Activated CD8-positive, alpha-beta memory T cell treated with anti-CD3 and anti-CD28 coated beads, Interleukin-2, amount 50 U/mL, for 1 hour (primary cell): ENCODE results near the gene CRMP1.

Experiments used
- DNase-seq: peaks from one replicate; pipeline ENCODE4 v3.0.0-alpha.2; 2020; ENCODE audit errors: extremely low read depth

The CRMP1 gene

GRCh38 chr4:5797866-5798265, 95.0 kb downstream of the CRMP1 start:
- no peak for DNase-seq

- no peak for DNase-seq
Measured at GRCh38 chr4:5796976-5797375, 95.9 kb downstream of the CRMP1 start.

GRCh38 chr4:5795580-5795979, 97.3 kb downstream of the CRMP1 start:
- no peak for DNase-seq

- DNase-seq = no peak
Measured at GRCh38 chr4:5793514-5793913, 99.4 kb downstream of the CRMP1 start.

GRCh38 chr4:5791654-5792053, 101.2 kb downstream of the CRMP1 start:
- no peak for DNase-seq

- DNase-seq = no peak
Measured at GRCh38 chr4:5790546-5790857, 102.4 kb downstream of the CRMP1 start.

- DNase-seq = no peak
Measured at GRCh38 chr4:5789141-5789540, 103.7 kb downstream of the CRMP1 start.

GRCh38 chr4:5788144-5788543, 104.7 kb downstream of the CRMP1 start:
- no peak for DNase-seq

GRCh38 chr4:5787311-5787710, 105.6 kb downstream of the CRMP1 start:
- no peak for DNase-seq

GRCh38 chr4:5785806-5786680, 106.8 kb downstream of the CRMP1 start:
- DNase-seq = no peak

- no peak for DNase-seq
Measured at GRCh38 chr4:5784960-5785611, 107.8 kb downstream of the CRMP1 start.

GRCh38 chr4:5784021-5784420, 108.9 kb downstream of the CRMP1 start:
- DNase-seq = no peak

GRCh38 chr4:5783486-5783885, 109.4 kb downstream of the CRMP1 start:
- no peak for DNase-seq

GRCh38 chr4:5782829-5783476, 109.9 kb downstream of the CRMP1 start:
- no peak for DNase-seq

- no peak for DNase-seq
Measured at GRCh38 chr4:5781691-5782090, 111.2 kb downstream of the CRMP1 start.

- DNase-seq = no peak
Measured at GRCh38 chr4:5780831-5781480, 111.9 kb downstream of the CRMP1 start.

- DNase-seq = no peak
Measured at GRCh38 chr4:5776510-5776909, 116.4 kb downstream of the CRMP1 start.

- no peak for DNase-seq
Measured at GRCh38 chr4:5774416-5775036, 118.4 kb downstream of the CRMP1 start.

- DNase-seq = no peak
Measured at GRCh38 chr4:5773271-5773555, 119.7 kb downstream of the CRMP1 start.

GRCh38 chr4:5772528-5773270, 120.2 kb downstream of the CRMP1 start:
- DNase-seq = no peak
